ENCODE results near the gene C2CD4D. TPM values are rescaled to one million over a fixed set of nuclear protein-coding genes. Genes with fewer than 3 reads are reported as not detected.

C2CD4D gene
- total RNA-seq, 1 donor from 2014 or later: not detected

- no peak overlapping the region for H3K9ac ChIP-seq
- DNase-seq (ENCODE audit: low spot score): no peak
- no peaks in the 10 kb centered on the region for H3K36me3 Mint-ChIP-seq
- H3K27ac ChIP-seq: no peak overlapping the region
- no peak overlapping the region for H2AFZ ChIP-seq (replicated peaks)
- no peaks in the 10 kb centered on the region for H3K36me3 ChIP-seq
- no peaks in the 10 kb centered on the region for H3F3A ChIP-seq (ENCODE audit: low read depth)
- no peak overlapping the region for H3K27ac Mint-ChIP-seq
- no peaks in the 10 kb centered on the region for H3K79me2 ChIP-seq (ENCODE audit: low read depth)
- H3K4me3 ChIP-seq: no peak overlapping the region
- no peaks in the 10 kb centered on the region for H4K20me1 ChIP-seq (ENCODE audit: low read depth)
- H3K4me3 Mint-ChIP-seq: no peak overlapping the region
- H3K27me3 ChIP-seq: no peaks in the 10 kb centered on the region
- H3K4me1 Mint-ChIP-seq: peaks cover 10% of the 10 kb centered on the region
- H3K4me1 ChIP-seq: no peaks in the 10 kb centered on the region
- TF ChIP-seq, protein P1, sequence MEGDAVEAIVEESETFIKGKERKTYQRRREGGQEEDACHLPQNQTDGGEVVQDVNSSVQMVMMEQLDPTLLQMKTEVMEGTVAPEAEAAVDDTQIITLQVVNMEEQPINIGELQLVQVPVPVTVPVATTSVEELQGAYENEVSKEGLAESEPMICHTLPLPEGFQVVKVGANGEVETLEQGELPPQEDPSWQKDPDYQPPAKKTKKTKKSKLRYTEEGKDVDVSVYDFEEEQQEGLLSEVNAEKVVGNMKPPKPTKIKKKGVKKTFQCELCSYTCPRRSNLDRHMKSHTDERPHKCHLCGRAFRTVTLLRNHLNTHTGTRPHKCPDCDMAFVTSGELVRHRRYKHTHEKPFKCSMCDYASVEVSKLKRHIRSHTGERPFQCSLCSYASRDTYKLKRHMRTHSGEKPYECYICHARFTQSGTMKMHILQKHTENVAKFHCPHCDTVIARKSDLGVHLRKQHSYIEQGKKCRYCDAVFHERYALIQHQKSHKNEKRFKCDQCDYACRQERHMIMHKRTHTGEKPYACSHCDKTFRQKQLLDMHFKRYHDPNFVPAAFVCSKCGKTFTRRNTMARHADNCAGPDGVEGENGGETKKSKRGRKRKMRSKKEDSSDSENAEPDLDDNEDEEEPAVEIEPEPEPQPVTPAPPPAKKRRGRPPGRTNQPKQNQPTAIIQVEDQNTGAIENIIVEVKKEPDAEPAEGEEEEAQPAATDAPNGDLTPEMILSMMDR (IDR thresholded peaks at IDR 0.05): no peak
- TF ChIP-seq EZH2phosphoT487 (IDR thresholded peaks at IDR 0.05): no peak
- no peak for TF ChIP-seq EZH2 (IDR thresholded peaks at IDR 0.05)
- peaks cover 11% of the 10 kb centered on the region for H3K27me3 Mint-ChIP-seq (ENCODE audit: insufficient read depth, low read depth)
- H3K9me3 Mint-ChIP-seq: no peaks in the 10 kb centered on the region
- H3K9me3 ChIP-seq (ENCODE audit: low read depth): no peaks in the 10 kb centered on the region
- no peak overlapping the region for H3K4me2 ChIP-seq
Observed at GRCh38 chr1:151813271-151813977, 26.2 kb downstream of the C2CD4D start.

GRCh38 chr1:151811181-151811580, 28.4 kb downstream of the C2CD4D start:
- Histone ChIP-seq H3K9ac (no peak overlapping the region), H3K36me3 (no peaks in the 10 kb centered on the region), H3K79me2 (ENCODE audit: low read depth) (no peaks in the 10 kb centered on the region), H2AFZ (replicated peaks) (no peak overlapping the region), H3K4me3 (no peak overlapping the region), H3K4me1 (no peaks in the 10 kb centered on the region), H3F3A (ENCODE audit: low read depth) (no peaks in the 10 kb centered on the region), H4K20me1 (ENCODE audit: low read depth) (no peaks in the 10 kb centered on the region), H3K9me3 (ENCODE audit: low read depth) (no peaks in the 10 kb centered on the region), H3K4me2 (no peak overlapping the region), H3K27me3 (no peaks in the 10 kb centered on the region), H3K27ac (no peak overlapping the region)
- Mint-ChIP-seq H3K4me1 (peaks cover 10% of the 10 kb centered on the region), H3K36me3 (no peaks in the 10 kb centered on the region), H3K4me3 (no peak overlapping the region), H3K27me3 (ENCODE audit: insufficient read depth, low read depth) (peaks cover 7% of the 10 kb centered on the region), H3K27ac (no peak overlapping the region), H3K9me3 (no peaks in the 10 kb centered on the region)
- DNase-seq (ENCODE audit: low spot score): no peak
- TF ChIP-seq, protein P1 (IDR thresholded peaks at IDR 0.05): no peak
- TF ChIP-seq EZH2phosphoT487 (IDR thresholded peaks at IDR 0.05) (no peak), EZH2 (IDR thresholded peaks at IDR 0.05) (no peak)

- Mint-ChIP-seq H3K27me3 (ENCODE audit: insufficient read depth, low read depth) (peaks cover 7% of the 10 kb centered on the region), H3K4me3 (no peak overlapping the region), H3K9me3 (no peaks in the 10 kb centered on the region), H3K27ac (no peak overlapping the region), H3K4me1 (peaks cover 10% of the 10 kb centered on the region), H3K36me3 (no peaks in the 10 kb centered on the region)
- Histone ChIP-seq H3K27me3 (no peaks in the 10 kb centered on the region), H4K20me1 (ENCODE audit: low read depth) (no peaks in the 10 kb centered on the region), H3K4me3 (no peak overlapping the region), H2AFZ (replicated peaks) (no peak overlapping the region), H3K4me1 (no peaks in the 10 kb centered on the region), H3K27ac (no peak overlapping the region), H3K36me3 (no peaks in the 10 kb centered on the region), H3F3A (ENCODE audit: low read depth) (no peaks in the 10 kb centered on the region), H3K4me2 (no peak overlapping the region), H3K79me2 (ENCODE audit: low read depth) (no peaks in the 10 kb centered on the region), H3K9ac (no peak overlapping the region), H3K9me3 (ENCODE audit: low read depth) (no peaks in the 10 kb centered on the region)
- TF ChIP-seq EZH2phosphoT487 (IDR thresholded peaks at IDR 0.05): no peak
- TF ChIP-seq, protein P1 (IDR thresholded peaks at IDR 0.05): no peak
- TF ChIP-seq EZH2 (IDR thresholded peaks at IDR 0.05): no peak
- DNase-seq (ENCODE audit: low spot score): no peak
Observed at GRCh38 chr1:151809985-151810556, 29.5 kb downstream of the C2CD4D start.
